Heart left ventricle (tissue), 16 donors: ENCODE measurements around the gene FOXJ1. TPM values are rescaled to one million over a fixed set of nuclear protein-coding genes. Genes with fewer than 3 reads are reported as not detected.
A peak's percentile ranks its signal among the peaks of the same experiment; 100 is the strongest.
"Not testable (repeated sequence)": the region's sequence is repeated elsewhere in the genome, so short reads cannot be mapped to it uniquely, and the experiment has no call there.

Experiments used
- ATAC-seq, 4 donors: fragments of 200-7000 bp; cut with Tn5 transposase; one replicate each; pipeline ENCODE4 v1.9.1; 2020 to 2022; ENCODE audit warnings: moderate library complexity in 4 of 4, mild to moderate bottlenecking in 3 of 4, moderate number of reproducible peaks in 1 of 4
- DNase-seq, 5 donors: peaks; one replicate each; pipeline ENCODE4 v3.0.0-alpha.2; 2020
- H3K27ac ChIP-seq, 12 donors: fragments of 200-600 bp; sonication (generic) in 4 of 12; one replicate each; pipeline versions ENCODE4 v1.5.0 to v1.8.0; 2016 to 2022; ENCODE audit warnings: mild to moderate bottlenecking in 2 of 12
- H3K27me3 ChIP-seq, 9 donors: fragments of 200-600 bp; sonication (generic) in 2 of 9; one replicate each; pipeline versions ENCODE4 v1.5.1 to v1.8.0; 2016 to 2022; ENCODE audit warnings: mild to moderate bottlenecking in 3 of 9
- H3K36me3 ChIP-seq, 9 donors: fragments of 200-600 bp; sonication (generic) in 2 of 9; one replicate each; pipeline versions ENCODE4 v1.5.0 to v1.8.0; 2018 to 2022; ENCODE audit warnings: mild to moderate bottlenecking in 2 of 9
- H3K4me1 ChIP-seq, 12 donors: fragments of 200-600 bp; sonication (generic) in 4 of 12; one replicate each; pipeline versions ENCODE4 v1.5.0 to v1.8.0; 2016 to 2022; ENCODE audit warnings: mild to moderate bottlenecking in 3 of 12
- H3K4me3 ChIP-seq, 12 donors: fragments of 200-600 bp; sonication (generic) in 4 of 12; one replicate each; pipeline versions ENCODE4 v1.5.0 to v1.8.0; 2017 to 2022; ENCODE audit warnings: mild to moderate bottlenecking in 9 of 12, moderate library complexity in 4 of 12
- H3K9me3 ChIP-seq, 12 donors: fragments of 200-600 bp; sonication (generic) in 4 of 12; one replicate each; pipeline versions ENCODE4 v1.5.0 to v1.8.0; 2016 to 2022; ENCODE audit warnings: mild to moderate bottlenecking in 1 of 12
- CTCF ChIP-seq, 12 donors: fragments of 200-600 bp; sonication (generic) in 4 of 12; IDR thresholded peaks; one replicate each; pipeline versions ENCODE4 v1.5.0 to v1.8.0; 2018 to 2022; ENCODE audit warnings: antibody characterized with exemption in 12 of 12, mild to moderate bottlenecking in 5 of 12
- POLR2A ChIP-seq, 2 donors: fragments of 450-650 bp; IDR thresholded peaks; one replicate each; pipeline ENCODE4 v1.6.1; 2017; ENCODE audit warnings: antibody characterized with exemption in 2 of 2, mild to moderate bottlenecking in 2 of 2, moderate library complexity in 2 of 2
- WGBS, 4 donors: extraction: QIAGEN DNeasy Blood & Tissue Kit in 2 of 4; methylation state at CpG; one replicate each; pipeline versions ENCODE4 v1.1.5 to v1.1.7; 2013 to 2018; 5-methylcytosine and 5-hydroxymethylcytosine counted together
- intact Hi-C, 10 donors: fragments of 100-400 bp; cut with DNase I; formaldehyde crosslinking; loops; one replicate each; pipeline versions ENCODE4 v1.11.1 to v1.14.2; 2022
- polyA plus RNA-seq, 2 donors: library from polyadenylated mRNA; stranded (reverse); fragments of 200-250 nt; gene quantifications; one replicate each; pipeline ENCODE4 v1.2.3, GENCODE V29; 2013
- total RNA-seq, 9 donors: library from RNA; depleted of rRNA in 2 of 9; stranded (reverse); fragments of >200 nt in 2 of 9; fragmentation: NEBNext Ultra II Directional in 3 of 9; extraction: Animal tissue kit (Norgen Biotek cat#: 25700) in 3 of 9; gene quantifications; one replicate each; pipeline versions ENCODE4 v1.1.0 to v1.2.4, GENCODE V29; 2016 to 2023
- donor health status: ischemic (EF 13 %, LVEDD 7.1; RV severe dilation, severe dysfunction).
- donor health status: healthy with polysubstance abuse.
- donor health status: DM: no; HTN: yes; CAD: no.
- donor health status: DM: no; HTN: no; CAD: no.
- donor health status: ischemic (EF 25% LVEDD 6.9; RV normal size, moderate dysfunction).
- donor health status: ischemic (EF 25% LVEDD 5.7; RV mildly dilated, moderate dysfunction).
- donor health status: healthy.
- donor health status: DM: yes; HTN: yes; CAD: no.
- donor health status: ischemic (EF 35%, LVEDD 5.7; RV mildly dilated, moderate dysfunction).
- donor health status: nonischemic (EF 11% LVEDD 7.7; RV severe dilation, severe dysfunction).
- donor health status: DM: yes; HTN: yes; CAD: no.
- donor health status: PGD.
- donor health status: ischemic (EF 29% LVEDD 5.4; RV normal size, mild dysfunction).
- donor health status: nonischemic (EF 23%, LVEDD 6.1; RV moderate dilation, normal function).

Gene FOXJ1
- total and polyA plus RNA-seq, 11 donors: not detected

- H3K27ac ChIP-seq: peak overlapping the region in 1 of 12 donors; percentile 47
- no peak for ATAC-seq
- intact Hi-C loops: loop anchor here in 3 of 10 donors (10.0 kb wide), 2 partner anchors 86 to 174 kb away; no protein-coding TSS in a partner anchor
- WGBS, 4 donors: 78 to 95% (median 87%) methylated on average over 4 of the region's 4 CpGs
- H3K4me1 ChIP-seq: peaks cover 0 to 12% (median 0%) of the 10 kb centered on the region in 12 donors
- no peak overlapping the region for H3K4me3 ChIP-seq
- no peak for DNase-seq
- no peaks in the 10 kb centered on the region for H3K27me3 ChIP-seq
- no peaks in the 10 kb centered on the region for H3K9me3 ChIP-seq
- no peaks in the 10 kb centered on the region for H3K36me3 ChIP-seq
- TF ChIP-seq CTCF (IDR thresholded peaks at IDR 0.05) (no peak), POLR2A (IDR thresholded peaks at IDR 0.05) (no peak)
These were observed 47.4 kb upstream of the FOXJ1 start for GRCh38 chr17:76188213-76189016.

- H3K27ac ChIP-seq, H3K9me3 ChIP-seq, H3K4me3 ChIP-seq, H3K27me3 ChIP-seq, DNase-seq, H3K4me1 ChIP-seq, ATAC-seq, H3K36me3 ChIP-seq: not testable (repeated sequence)
- intact Hi-C loops: loop anchor here in 3 of 10 donors (10.0 kb wide), 2 partner anchors 88 to 172 kb away; no protein-coding TSS in a partner anchor
- 94 to 99% (median 95%) methylated on average over 2 of the region's 2 CpGs for WGBS, 4 donors
These were observed 45.7 kb upstream of the FOXJ1 start for GRCh38 chr17:76186774-76187173.

- Histone ChIP-seq H3K36me3 (no peaks in the 10 kb centered on the region), H3K4me3 (no peak overlapping the region), H3K27me3 (no peaks in the 10 kb centered on the region), H3K4me1 (peaks cover 0 to 13% (median 4%) of the 10 kb centered on the region in 12 donors), H3K27ac (no peak overlapping the region), H3K9me3 (no peaks in the 10 kb centered on the region)
- no peak for ATAC-seq
- 43 to 52% (median 49%) methylated on average over 2 of the region's 2 CpGs for WGBS, 4 donors
- intact Hi-C loops: loop anchor here in 6 of 10 donors (5.0 to 10.0 kb wide), 4 partner anchors 62 to 169 kb away; no protein-coding TSS in a partner anchor
- TF ChIP-seq POLR2A (IDR thresholded peaks at IDR 0.05): no peak
- no peak for TF ChIP-seq CTCF (IDR thresholded peaks at IDR 0.05)
- DNase-seq: no peak
These were observed 43.2 kb upstream of the FOXJ1 start for GRCh38 chr17:76184290-76184689.

GRCh38 chr17:76182016-76182764 lies 41.1 kb upstream of the FOXJ1 start:
- TF ChIP-seq POLR2A (IDR thresholded peaks at IDR 0.05) (no peak), CTCF (IDR thresholded peaks at IDR 0.05) (peak; percentile 78 to 92 (median 88))
- peaks cover 0 to 13% (median 4%) of the 10 kb centered on the region in 12 donors for H3K4me1 ChIP-seq
- H3K27ac ChIP-seq: no peak overlapping the region
- no peaks in the 10 kb centered on the region for H3K36me3 ChIP-seq
- H3K9me3 ChIP-seq: no peaks in the 10 kb centered on the region
- H3K27me3 ChIP-seq: no peaks in the 10 kb centered on the region
- H3K4me3 ChIP-seq: no peak overlapping the region
- ATAC-seq (peak in 3 of 4 donors; percentile 83 to 94 (median 89)), DNase-seq (peak; percentile 82 to 87 (median 84))
- intact Hi-C loops: loop anchor here in 8 of 10 donors (1.0 to 10.0 kb wide), 6 partner anchors 60 to 167 kb away; no protein-coding TSS in a partner anchor
- 11 to 15% (median 13%) methylated on average over 11 of the region's 11 CpGs for WGBS, 4 donors
